Stimulated activated CD4-positive, alpha-beta T cell treated with anti-CD3 and anti-CD28 coated beads, Interleukin-2, amount 100 ng/mL, for 4 hours (primary cell): ENCODE measurements around the gene MTPN.

Experiments used
- DNase-seq: peaks from one replicate; pipeline ENCODE4 v3.0.0-alpha.2; 2020; ENCODE audit warnings: low read depth

Gene MTPN

GRCh38 chr7:135981958-135982646 is 4.9 kb upstream of the MTPN start:
- DNase-seq = no peak

- DNase-seq = peak; percentile 29
Observed at GRCh38 chr7:135980665-135981180, 3.6 kb upstream of the MTPN start.

GRCh38 chr7:135980012-135980551 is 2.9 kb upstream of the MTPN start:
- DNase-seq = no peak

- DNase-seq = no peak
Observed at GRCh38 chr7:135979471-135980011, 2.4 kb upstream of the MTPN start.

GRCh38 chr7:135978624-135979023 is 1.5 kb upstream of the MTPN start:
- no peak for DNase-seq

GRCh38 chr7:135977742-135978066 is 545 bp upstream of the MTPN start:
- no peak for DNase-seq

GRCh38 chr7:135976312-135977006 is 700 bp downstream of the MTPN start:
- DNase-seq = peak; percentile 10

GRCh38 chr7:135975166-135975565 is 2.0 kb downstream of the MTPN start:
- no peak for DNase-seq

- no peak for DNase-seq
Observed at GRCh38 chr7:135974667-135975066, 2.5 kb downstream of the MTPN start.

GRCh38 chr7:135971366-135971725 is 5.8 kb downstream of the MTPN start:
- DNase-seq = no peak

GRCh38 chr7:135970682-135971365 is 6.3 kb downstream of the MTPN start:
- no peak for DNase-seq

GRCh38 chr7:135970045-135970444 is 7.1 kb downstream of the MTPN start:
- no peak for DNase-seq

- no peak for DNase-seq
Observed at GRCh38 chr7:135966341-135967043, 10.7 kb downstream of the MTPN start.

GRCh38 chr7:135965602-135966001 is 11.6 kb downstream of the MTPN start:
- DNase-seq = no peak

GRCh38 chr7:135964791-135965190 is 12.4 kb downstream of the MTPN start:
- no peak for DNase-seq

GRCh38 chr7:135964274-135964673 is 12.9 kb downstream of the MTPN start:
- DNase-seq = no peak

GRCh38 chr7:135962802-135963201 is 14.4 kb downstream of the MTPN start:
- DNase-seq = no peak

GRCh38 chr7:135960709-135961451 is 16.3 kb downstream of the MTPN start:
- DNase-seq = no peak

- no peak for DNase-seq
Observed at GRCh38 chr7:135959646-135960363, 17.4 kb downstream of the MTPN start.

GRCh38 chr7:135958173-135958572 is 19.0 kb downstream of the MTPN start:
- DNase-seq = no peak

- no peak for DNase-seq
Observed at GRCh38 chr7:135957627-135958026, 19.5 kb downstream of the MTPN start.
